ENCODE results near the gene TNIK. TPM values are rescaled to one million over a fixed set of nuclear protein-coding genes. Genes with fewer than 3 reads are reported as not detected.

Gene TNIK
- total RNA-seq, 1 experiment from 2014 or later, result not detected

DNA sequence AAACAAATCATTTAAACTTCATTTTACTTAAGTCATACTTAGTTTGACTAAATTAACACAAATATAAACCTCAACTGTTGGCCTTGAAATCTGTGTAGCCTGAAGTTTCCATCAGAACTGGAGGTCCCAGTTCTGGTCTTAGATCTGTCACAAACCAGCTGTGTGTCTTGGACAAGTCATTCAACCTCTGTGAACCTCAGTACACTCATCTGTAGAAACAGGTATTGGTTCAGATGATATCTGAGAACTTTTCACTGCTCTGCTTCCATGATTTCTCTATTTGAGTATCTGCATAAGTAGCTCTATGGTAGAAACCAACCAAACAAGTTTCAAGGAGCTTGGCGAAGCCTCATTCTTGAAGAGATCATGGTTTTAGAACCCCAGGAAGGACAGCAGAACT lies 373.3 kb downstream of the TNIK start:
- Histone ChIP-seq H3K79me2 (ENCODE audit: low read length) (no peaks in the 10 kb centered on the region), H3K27me3 (ENCODE audit: low read length) (no peaks in the 10 kb centered on the region), H4K20me1 (ENCODE audit: insufficient read depth, low read depth, low read length) (no peaks in the 10 kb centered on the region), H3K9me2 (replicated peaks; ENCODE audit: insufficient read depth, low read length) (no peaks in the 10 kb centered on the region), H3K4me1 (ENCODE audit: low read length) (no peaks in the 10 kb centered on the region), H3K36me3 (ENCODE audit: insufficient read depth, low read length) (no peaks in the 10 kb centered on the region), H3K27ac (ENCODE audit: low read length) (no peak overlapping the region), H2AFZ (ENCODE audit: low read length) (no peak overlapping the region), H3K4me3 (ENCODE audit: low read length) (no peak overlapping the region), H3K9me3 (ENCODE audit: low read length) (no peaks in the 10 kb centered on the region), H3K9ac (ENCODE audit: low read length) (no peak overlapping the region), H3K4me2 (ENCODE audit: low read depth, low read length, poor library complexity, severe bottlenecking) (no peak overlapping the region)
- DNase-seq, result no peak

DNA sequence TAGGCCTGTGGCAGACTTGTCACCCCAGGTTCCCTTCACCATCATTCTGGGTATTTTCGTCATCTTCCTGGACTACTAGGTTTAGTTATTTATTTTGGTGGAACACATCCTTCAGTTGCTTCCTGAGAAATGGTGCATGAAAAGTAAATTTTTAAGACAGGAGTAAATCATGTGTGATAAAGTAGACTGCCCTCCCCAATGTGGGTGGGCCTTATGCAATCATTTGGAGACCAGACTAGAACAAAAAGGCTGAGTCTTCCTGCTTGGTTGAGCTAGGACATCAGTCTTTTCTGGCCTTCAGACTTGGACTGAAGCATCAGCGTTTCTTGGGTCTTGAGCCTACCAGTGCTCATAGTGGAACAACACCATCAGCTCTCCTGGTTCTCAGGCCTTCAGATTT lies 382.9 kb downstream of the TNIK start:
- no peaks in the 10 kb centered on the region for H3K4me1 ChIP-seq (ENCODE audit: low read length)
- H3K9me2 ChIP-seq (replicated peaks; ENCODE audit: insufficient read depth, low read length), result no peaks in the 10 kb centered on the region
- H3K36me3 ChIP-seq (ENCODE audit: insufficient read depth, low read length), result no peaks in the 10 kb centered on the region
- no peak overlapping the region for H3K4me2 ChIP-seq (ENCODE audit: low read depth, low read length, poor library complexity, severe bottlenecking)
- H4K20me1 ChIP-seq (ENCODE audit: insufficient read depth, low read depth, low read length), result no peaks in the 10 kb centered on the region
- no peaks in the 10 kb centered on the region for H3K79me2 ChIP-seq (ENCODE audit: low read length)
- H3K9me3 ChIP-seq (ENCODE audit: low read length), result no peaks in the 10 kb centered on the region
- H2AFZ ChIP-seq (ENCODE audit: low read length), result no peak overlapping the region
- H3K4me3 ChIP-seq (ENCODE audit: low read length), result no peak overlapping the region
- no peaks in the 10 kb centered on the region for H3K27me3 ChIP-seq (ENCODE audit: low read length)
- no peak overlapping the region for H3K27ac ChIP-seq (ENCODE audit: low read length)
- H3K9ac ChIP-seq (ENCODE audit: low read length), result no peak overlapping the region
- DNase-seq, result no peak

DNA sequence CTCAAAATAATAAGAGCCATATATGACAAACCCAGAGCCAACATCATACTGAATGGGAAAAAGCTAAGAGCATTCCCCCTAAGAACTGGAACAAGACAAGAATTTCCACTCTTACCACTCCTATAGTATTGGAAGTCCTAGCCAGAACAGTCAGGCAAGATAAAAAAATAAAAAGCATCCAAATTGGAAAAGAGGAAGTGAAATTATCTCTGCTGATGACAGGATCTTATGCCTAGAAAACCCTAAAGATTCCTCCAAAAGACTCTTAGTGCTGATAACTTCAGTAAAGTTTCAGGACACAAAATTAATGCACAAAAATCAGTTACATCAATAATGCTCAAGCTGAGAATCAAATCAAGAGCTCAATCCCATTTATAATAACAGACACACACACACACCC lies 387.8 kb downstream of the TNIK start:
- DNase-seq, result no peak
- H4K20me1 ChIP-seq (ENCODE audit: insufficient read depth, low read depth, low read length), result no peaks in the 10 kb centered on the region
- no peaks in the 10 kb centered on the region for H3K36me3 ChIP-seq (ENCODE audit: insufficient read depth, low read length)
- H3K27me3 ChIP-seq (ENCODE audit: low read length), result no peaks in the 10 kb centered on the region
- H3K4me3 ChIP-seq (ENCODE audit: low read length), result no peak overlapping the region
- H3K27ac ChIP-seq (ENCODE audit: low read length), result no peak overlapping the region
- H3K9me3 ChIP-seq (ENCODE audit: low read length), result no peaks in the 10 kb centered on the region
- H3K4me2 ChIP-seq (ENCODE audit: low read depth, low read length, poor library complexity, severe bottlenecking), result no peak overlapping the region
- H2AFZ ChIP-seq (ENCODE audit: low read length), result no peak overlapping the region
- H3K9me2 ChIP-seq (replicated peaks; ENCODE audit: insufficient read depth, low read length), result no peaks in the 10 kb centered on the region
- H3K79me2 ChIP-seq (ENCODE audit: low read length), result no peaks in the 10 kb centered on the region
- H3K9ac ChIP-seq (ENCODE audit: low read length), result no peak overlapping the region
- no peaks in the 10 kb centered on the region for H3K4me1 ChIP-seq (ENCODE audit: low read length)

DNA sequence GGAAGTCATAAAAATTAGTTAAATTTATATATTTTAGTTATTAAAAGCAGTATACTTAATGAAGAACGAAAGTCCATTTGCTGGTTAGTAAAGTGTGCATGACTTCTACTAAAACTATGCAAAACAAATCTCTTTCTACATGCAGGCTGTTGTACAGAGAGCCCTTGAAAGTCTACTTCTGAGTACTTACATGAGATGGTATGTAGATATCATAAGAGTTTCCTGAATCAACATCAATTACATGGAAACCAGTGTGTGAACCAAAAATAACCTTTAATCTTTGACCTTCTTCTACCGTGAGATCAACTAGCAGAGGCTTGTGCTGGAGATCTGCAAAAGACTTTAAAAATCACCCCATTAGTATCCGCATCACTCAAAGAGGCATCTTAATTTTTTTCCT lies 391.5 kb downstream of the TNIK start:
- Histone ChIP-seq H3K9me3 (ENCODE audit: low read length) (no peaks in the 10 kb centered on the region), H3K27ac (ENCODE audit: low read length) (no peak overlapping the region), H2AFZ (ENCODE audit: low read length) (no peak overlapping the region), H3K4me3 (ENCODE audit: low read length) (no peak overlapping the region), H3K9me2 (replicated peaks; ENCODE audit: insufficient read depth, low read length) (no peaks in the 10 kb centered on the region), H3K9ac (ENCODE audit: low read length) (no peak overlapping the region), H4K20me1 (ENCODE audit: insufficient read depth, low read depth, low read length) (no peaks in the 10 kb centered on the region), H3K27me3 (ENCODE audit: low read length) (no peaks in the 10 kb centered on the region), H3K4me1 (ENCODE audit: low read length) (no peaks in the 10 kb centered on the region), H3K79me2 (ENCODE audit: low read length) (no peaks in the 10 kb centered on the region), H3K4me2 (ENCODE audit: low read depth, low read length, poor library complexity, severe bottlenecking) (no peak overlapping the region), H3K36me3 (ENCODE audit: insufficient read depth, low read length) (no peaks in the 10 kb centered on the region)
- DNase-seq, result no peak

DNA sequence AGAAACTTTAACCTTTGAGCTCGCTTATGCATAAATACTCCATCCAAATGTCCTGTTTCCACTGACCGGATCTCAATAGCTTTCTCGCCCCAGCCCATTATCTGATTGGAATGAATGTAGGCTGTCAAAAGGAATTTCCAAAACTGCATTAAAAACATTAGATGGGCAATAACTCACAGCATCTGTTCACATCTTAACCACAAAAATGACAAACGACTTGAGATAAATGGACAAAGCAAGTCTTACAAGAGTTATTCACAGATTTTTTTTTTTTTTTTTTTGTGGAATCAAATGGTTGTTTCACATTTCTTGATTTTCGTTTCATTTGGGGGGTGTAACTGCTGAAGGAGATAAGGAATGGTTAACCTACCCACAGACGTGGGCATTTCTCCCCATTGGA lies 394.0 kb downstream of the TNIK start:
- no peaks in the 10 kb centered on the region for H4K20me1 ChIP-seq (ENCODE audit: insufficient read depth, low read depth, low read length)
- H3K4me1 ChIP-seq (ENCODE audit: low read length), result no peaks in the 10 kb centered on the region
- H3K9me3 ChIP-seq (ENCODE audit: low read length), result no peaks in the 10 kb centered on the region
- H3K9ac ChIP-seq (ENCODE audit: low read length), result no peak overlapping the region
- H3K79me2 ChIP-seq (ENCODE audit: low read length), result no peaks in the 10 kb centered on the region
- H3K9me2 ChIP-seq (replicated peaks; ENCODE audit: insufficient read depth, low read length), result no peaks in the 10 kb centered on the region
- no peak overlapping the region for H3K4me3 ChIP-seq (ENCODE audit: low read length)
- H3K36me3 ChIP-seq (ENCODE audit: insufficient read depth, low read length), result no peaks in the 10 kb centered on the region
- no peak overlapping the region for H2AFZ ChIP-seq (ENCODE audit: low read length)
- no peak for DNase-seq
- no peak overlapping the region for H3K4me2 ChIP-seq (ENCODE audit: low read depth, low read length, poor library complexity, severe bottlenecking)
- no peaks in the 10 kb centered on the region; the same call in 1 of the 2 replicates for H3K27me3 ChIP-seq (ENCODE audit: low read length)
- no peak overlapping the region for H3K27ac ChIP-seq (ENCODE audit: low read length)

DNA sequence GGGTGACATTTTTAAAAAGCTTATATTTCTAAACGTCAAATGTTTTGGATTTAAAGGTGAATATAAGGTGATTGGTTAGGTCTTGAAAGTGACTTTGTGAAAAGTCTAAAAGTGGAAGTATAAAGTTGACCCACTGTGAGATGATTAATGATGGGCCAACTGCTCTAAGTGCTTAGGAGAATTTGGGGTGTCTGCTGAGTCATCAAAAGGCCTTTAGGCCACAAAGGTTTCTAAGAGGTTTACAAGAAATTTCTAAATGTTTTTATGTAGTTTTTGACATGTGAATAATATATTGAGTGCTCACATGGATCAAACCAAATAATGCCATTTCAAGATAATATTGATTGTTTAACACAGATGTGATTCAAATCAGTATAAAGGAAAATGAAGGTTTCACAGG lies 394.5 kb downstream of the TNIK start:
- H3K27me3 ChIP-seq (ENCODE audit: low read length), result no peaks in the 10 kb centered on the region; the same call in 1 of the 2 replicates
- no peak overlapping the region for H3K9ac ChIP-seq (ENCODE audit: low read length)
- no peak overlapping the region for H3K27ac ChIP-seq (ENCODE audit: low read length)
- no peaks in the 10 kb centered on the region for H4K20me1 ChIP-seq (ENCODE audit: insufficient read depth, low read depth, low read length)
- H3K4me2 ChIP-seq (ENCODE audit: low read depth, low read length, poor library complexity, severe bottlenecking), result no peak overlapping the region
- H3K9me3 ChIP-seq (ENCODE audit: low read length), result no peaks in the 10 kb centered on the region
- H3K79me2 ChIP-seq (ENCODE audit: low read length), result no peaks in the 10 kb centered on the region
- H3K9me2 ChIP-seq (replicated peaks; ENCODE audit: insufficient read depth, low read length), result no peaks in the 10 kb centered on the region
- no peaks in the 10 kb centered on the region for H3K4me1 ChIP-seq (ENCODE audit: low read length)
- DNase-seq, result no peak
- H3K36me3 ChIP-seq (ENCODE audit: insufficient read depth, low read length), result no peaks in the 10 kb centered on the region
- H2AFZ ChIP-seq (ENCODE audit: low read length), result no peak overlapping the region
- H3K4me3 ChIP-seq (ENCODE audit: low read length), result no peak overlapping the region

DNA sequence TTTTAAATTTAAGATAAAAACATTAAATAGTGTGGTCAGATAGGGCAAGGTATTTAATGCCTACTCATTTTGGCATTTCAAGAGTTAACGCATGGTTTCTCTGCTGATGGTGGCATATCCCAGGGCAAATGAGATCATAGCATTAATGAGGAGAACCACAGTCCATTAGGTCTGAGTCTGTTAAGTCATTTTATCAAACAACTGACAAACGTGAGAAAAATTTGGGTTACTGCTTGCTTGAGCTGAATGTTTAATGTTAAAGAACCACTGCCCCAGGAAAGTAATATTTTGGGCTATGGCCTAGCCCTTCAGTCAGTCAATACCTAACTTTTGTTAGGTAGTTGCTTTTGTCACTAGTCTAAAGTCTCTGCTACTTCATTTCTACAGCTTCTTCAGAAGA lies 395.7 kb downstream of the TNIK start:
- Histone ChIP-seq H3K9me2 (replicated peaks; ENCODE audit: insufficient read depth, low read length) (no peaks in the 10 kb centered on the region), H3K9ac (ENCODE audit: low read length) (no peak overlapping the region), H3K4me3 (ENCODE audit: low read length) (no peak overlapping the region), H3K4me2 (ENCODE audit: low read depth, low read length, poor library complexity, severe bottlenecking) (no peak overlapping the region), H2AFZ (ENCODE audit: low read length) (no peak overlapping the region), H3K36me3 (ENCODE audit: insufficient read depth, low read length) (no peaks in the 10 kb centered on the region), H3K79me2 (ENCODE audit: low read length) (no peaks in the 10 kb centered on the region), H3K27me3 (ENCODE audit: low read length) (no peaks in the 10 kb centered on the region; the same call in 1 of the 2 replicates), H3K4me1 (ENCODE audit: low read length) (no peaks in the 10 kb centered on the region), H3K27ac (ENCODE audit: low read length) (no peak overlapping the region), H4K20me1 (ENCODE audit: insufficient read depth, low read depth, low read length) (no peaks in the 10 kb centered on the region), H3K9me3 (ENCODE audit: low read length) (no peaks in the 10 kb centered on the region)
- no peak for DNase-seq

DNA sequence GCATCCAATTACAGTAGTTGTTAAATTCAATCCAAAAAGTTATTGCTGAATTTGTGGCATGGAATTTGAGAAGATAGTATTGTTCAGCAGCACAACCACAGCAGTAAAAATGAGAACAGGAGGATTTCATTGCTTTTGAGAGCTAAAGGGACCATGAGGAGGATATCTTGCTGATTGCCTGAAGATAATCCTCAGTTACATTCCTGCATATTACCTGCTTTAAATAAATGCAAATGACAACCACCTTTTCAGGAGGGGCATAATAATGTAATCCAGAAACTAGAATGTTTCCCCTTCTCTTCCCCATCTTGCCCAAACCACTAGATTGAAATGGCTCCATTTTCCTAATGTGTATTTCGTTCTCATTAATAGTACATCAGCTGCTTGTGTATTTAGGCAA lies 398.5 kb downstream of the TNIK start:
- Histone ChIP-seq H2AFZ (ENCODE audit: low read length) (no peak overlapping the region), H3K27me3 (ENCODE audit: low read length) (no peaks in the 10 kb centered on the region; the same call in 1 of the 2 replicates), H3K79me2 (ENCODE audit: low read length) (no peaks in the 10 kb centered on the region), H3K27ac (ENCODE audit: low read length) (no peak overlapping the region), H3K9me2 (replicated peaks; ENCODE audit: insufficient read depth, low read length) (no peaks in the 10 kb centered on the region), H3K36me3 (ENCODE audit: insufficient read depth, low read length) (no peaks in the 10 kb centered on the region), H3K4me1 (ENCODE audit: low read length) (no peaks in the 10 kb centered on the region), H3K4me2 (ENCODE audit: low read depth, low read length, poor library complexity, severe bottlenecking) (no peak overlapping the region), H3K9ac (ENCODE audit: low read length) (no peak overlapping the region), H3K4me3 (ENCODE audit: low read length) (no peak overlapping the region), H3K9me3 (ENCODE audit: low read length) (no peaks in the 10 kb centered on the region), H4K20me1 (ENCODE audit: insufficient read depth, low read depth, low read length) (no peaks in the 10 kb centered on the region)
- no peak for DNase-seq

DNA sequence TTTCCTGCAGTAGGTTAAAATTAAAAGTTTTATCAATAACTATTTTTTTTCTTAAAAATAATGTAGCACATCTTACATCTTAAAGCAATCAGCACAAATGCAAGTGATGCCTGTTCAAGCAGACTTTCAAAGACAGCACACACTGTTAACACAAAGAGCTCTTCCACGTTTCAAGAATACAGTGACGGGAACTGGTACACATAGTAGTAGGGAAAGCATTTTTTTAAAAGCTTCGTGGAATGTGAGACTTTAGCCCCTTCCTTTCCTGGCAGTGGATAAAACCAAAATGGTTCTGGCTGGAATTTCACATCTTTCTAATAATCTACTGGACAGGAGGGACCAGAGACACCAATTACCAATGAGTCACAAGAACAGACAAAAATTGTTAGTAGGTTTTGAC lies 400.2 kb downstream of the TNIK start:
- DNase-seq, result no peak
- no peak overlapping the region for H3K27ac ChIP-seq (ENCODE audit: low read length)
- no peaks in the 10 kb centered on the region for H3K79me2 ChIP-seq (ENCODE audit: low read length)
- H3K27me3 ChIP-seq (ENCODE audit: low read length), result no peaks in the 10 kb centered on the region; the same call in 1 of the 2 replicates
- no peak overlapping the region for H2AFZ ChIP-seq (ENCODE audit: low read length)
- no peaks in the 10 kb centered on the region for H4K20me1 ChIP-seq (ENCODE audit: insufficient read depth, low read depth, low read length)
- H3K9me2 ChIP-seq (replicated peaks; ENCODE audit: insufficient read depth, low read length), result no peaks in the 10 kb centered on the region
- H3K4me1 ChIP-seq (ENCODE audit: low read length), result no peaks in the 10 kb centered on the region
- H3K4me2 ChIP-seq (ENCODE audit: low read depth, low read length, poor library complexity, severe bottlenecking), result no peak overlapping the region
- no peaks in the 10 kb centered on the region for H3K36me3 ChIP-seq (ENCODE audit: insufficient read depth, low read length)
- no peak overlapping the region for H3K9ac ChIP-seq (ENCODE audit: low read length)
- no peak overlapping the region for H3K4me3 ChIP-seq (ENCODE audit: low read length)
- no peaks in the 10 kb centered on the region for H3K9me3 ChIP-seq (ENCODE audit: low read length)
